ENCODE data around the gene HSPA8. TPM values are rescaled to one million over a fixed set of nuclear protein-coding genes. Genes with fewer than 3 reads are reported as not detected.
"Not testable (repeated sequence)": the region's sequence is repeated elsewhere in the genome, so short reads cannot be mapped to it uniquely, and the experiment has no call there.

The HSPA8 gene
- total and polyA plus RNA-seq, 11 donors: 58.9 to 2,193 (median 1,101) TPM

GRCh38 chr11:123060277-123061000, 1.5 kb downstream of the HSPA8 start:
- TF ChIP-seq POLR2A (IDR thresholded peaks at IDR 0.05) (no peak), CTCF (IDR thresholded peaks at IDR 0.05) (no peak)
- no peaks in the 10 kb centered on the region for H3K9me3 ChIP-seq
- WGBS, 4 donors: 2 to 6% (median 3%) methylated on average over 8 of the region's 8 CpGs
- H3K27ac ChIP-seq: peak overlapping the region in 10 of 12 donors; percentile 96 to 100 (median 99)
- DNase-seq (no peak), ATAC-seq (no peak)
- intact Hi-C loops (cut with DNase I): loop anchor here in 2 of 10 donors (5.0 kb wide), 1 partner anchor 42 kb away; no protein-coding TSS in a partner anchor
- H3K4me3 ChIP-seq: peak overlapping the region; percentile 67 to 96 (median 92)
- H3K4me1 ChIP-seq: peaks cover 0 to 81% (median 65%) of the 10 kb centered on the region in 12 donors
- no peaks in the 10 kb centered on the region for H3K27me3 ChIP-seq
- peaks cover 6 to 58% (median 57%) of the 10 kb centered on the region in 9 donors for H3K36me3 ChIP-seq

GRCh38 chr11:123059041-123059920, 2.7 kb downstream of the HSPA8 start:
- 16 to 34% (median 27%) methylated on average over 18 of the region's 18 CpGs for WGBS, 4 donors
- ATAC-seq, DNase-seq, H3K27me3 ChIP-seq, H3K9me3 ChIP-seq: not testable (repeated sequence)
- peak overlapping the region in 3 of 12 donors; percentile 10 to 100 (median 63) for H3K27ac ChIP-seq
- H3K4me1 ChIP-seq: peaks cover 0 to 79% (median 69%) of the 10 kb centered on the region in 12 donors
- peak overlapping the region; percentile 2 to 96 (median 92) for H3K4me3 ChIP-seq
- intact Hi-C loops (cut with DNase I): loop anchor here in 4 of 10 donors (10.0 kb wide), 1 partner anchor 194 kb away; no protein-coding TSS in a partner anchor
- peaks cover 6 to 68% (median 67%) of the 10 kb centered on the region in 9 donors for H3K36me3 ChIP-seq

- DNase-seq (no peak), ATAC-seq (no peak)
- Histone ChIP-seq H3K4me1 (peaks cover 0 to 70% (median 61%) of the 10 kb centered on the region in 12 donors), H3K4me3 (peak overlapping the region in 3 of 12 donors; percentile 90 to 92 (median 92)), H3K27ac (peak overlapping the region in 1 of 12 donors; percentile 63), H3K36me3 (peaks cover 6 to 82% (median 81%) of the 10 kb centered on the region in 9 donors), H3K9me3 (no peaks in the 10 kb centered on the region), H3K27me3 (no peaks in the 10 kb centered on the region)
- intact Hi-C loops (cut with DNase I): loop anchor here in 4 of 10 donors (10.0 kb wide), 1 partner anchor 193 kb away; no protein-coding TSS in a partner anchor
- TF ChIP-seq POLR2A (IDR thresholded peaks at IDR 0.05) (no peak), CTCF (IDR thresholded peaks at IDR 0.05) (no peak)
- 73 to 84% (median 78%) methylated on average over 5 of the region's 5 CpGs for WGBS, 4 donors
These were observed 4.2 kb downstream of the HSPA8 start for GRCh38 chr11:123057661-123058305.

- no peak for TF ChIP-seq CTCF (IDR thresholded peaks at IDR 0.05)
- TF ChIP-seq POLR2A (IDR thresholded peaks at IDR 0.05): no peak
- intact Hi-C loops (cut with DNase I): loop anchor here in 4 of 10 donors (10.0 kb wide), 1 partner anchor 192 kb away; no protein-coding TSS in a partner anchor
- ATAC-seq: no peak
- H3K27me3 ChIP-seq: no peaks in the 10 kb centered on the region
- no peak for DNase-seq
- WGBS, 4 donors: 27 to 39% (median 35%) methylated on average over 3 of the region's 3 CpGs
- H3K4me1 ChIP-seq: peaks cover 0 to 70% (median 61%) of the 10 kb centered on the region in 12 donors
- H3K9me3 ChIP-seq: no peaks in the 10 kb centered on the region
- peak overlapping the region in 1 of 12 donors; percentile 5 for H3K27ac ChIP-seq
- H3K36me3 ChIP-seq: peaks cover 6 to 88% (median 85%) of the 10 kb centered on the region in 9 donors
- no peak overlapping the region for H3K4me3 ChIP-seq
These were observed 5.0 kb downstream of the HSPA8 start for GRCh38 chr11:123056835-123057491.

Data from heart left ventricle (tissue), 16 donors.